ENCODE measurements around the gene ZFPM1.

GRCh38 chr16:88526008-88526905 is 73.2 kb downstream of the ZFPM1 start:
- TF ChIP-seq CTCF (IDR thresholded peaks at IDR 0.05) (no peak), POLR2A (IDR thresholded peaks at IDR 0.05) (no peak), EP300 (IDR thresholded peaks at IDR 0.05) (no peak), POLR2AphosphoS5 (IDR thresholded peaks at IDR 0.05) (no peak)

Measured in suprapubic skin (tissue), 4 donors.